NCI-H2107 treated with DMSO at 0.1 percent for 48 hours (cell line): Measurements from ENCODE around the gene DSCAM.

Source experiments
- DNase-seq: peaks from one replicate; lab custom pipeline; 2025; ENCODE audit not compliant: unreplicated experiment; lab: John Stamatoyannopoulos, UW

DSCAM gene

DNA sequence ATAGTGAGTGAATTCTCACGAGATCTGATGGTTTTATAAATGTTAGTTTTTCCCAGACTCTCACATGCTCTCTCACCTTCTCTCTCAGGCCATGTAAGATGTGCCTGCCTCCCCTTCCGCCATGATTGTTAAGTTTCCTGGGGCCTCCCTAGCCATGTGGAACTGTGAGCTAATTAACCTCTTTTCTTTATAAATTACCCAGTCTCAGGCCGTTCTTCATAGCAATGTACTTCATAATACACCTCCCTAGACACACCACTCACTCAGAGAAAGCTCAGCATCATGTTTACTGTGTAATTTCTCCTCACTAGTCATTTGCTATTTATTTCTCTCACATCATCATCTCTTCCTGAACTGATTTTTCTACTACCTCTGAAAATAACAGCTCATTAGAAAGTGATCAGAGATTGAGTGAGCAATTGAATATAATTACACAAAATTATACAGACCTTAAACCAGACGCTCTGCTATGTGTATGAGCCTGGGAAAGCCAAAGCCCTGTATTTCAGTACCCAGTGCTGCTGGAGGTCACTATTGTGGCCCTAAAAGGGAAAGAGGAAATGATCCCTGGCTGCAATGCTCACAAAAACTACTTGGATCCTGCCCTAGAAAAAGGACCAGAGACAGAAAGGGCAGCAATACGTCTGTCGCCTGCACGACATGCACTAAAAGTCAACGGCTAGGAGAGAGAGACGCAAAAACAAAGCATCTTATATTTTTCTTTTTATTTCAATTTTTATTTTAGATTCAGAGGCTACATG lies 284.5 kb downstream of the DSCAM start:
- no peak for DNase-seq

DNA sequence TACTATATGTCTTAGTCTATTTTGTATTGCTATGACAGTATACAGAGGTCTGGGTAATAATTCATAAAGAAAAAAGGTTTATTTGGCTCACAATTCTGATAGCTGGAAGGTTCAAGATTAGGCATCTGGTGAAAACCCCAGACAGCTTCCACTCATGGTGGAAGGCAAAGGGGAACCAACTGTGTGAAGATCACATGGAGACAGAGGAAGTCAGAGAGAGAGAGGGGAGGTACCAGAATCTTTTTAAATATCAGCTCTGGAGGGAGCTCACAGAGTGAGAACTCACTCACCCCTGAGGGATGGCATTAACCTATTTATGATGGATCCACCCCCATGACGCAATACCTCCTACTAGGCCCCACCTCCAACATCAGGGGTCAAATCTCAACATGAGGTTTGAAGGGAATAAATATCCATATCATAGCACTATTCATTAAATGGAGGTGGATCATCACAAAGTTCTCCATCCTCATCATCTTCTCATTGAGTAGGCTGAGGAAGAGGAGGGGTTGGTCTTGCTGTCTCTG lies 290.5 kb downstream of the DSCAM start:
- no peak for DNase-seq

DNA sequence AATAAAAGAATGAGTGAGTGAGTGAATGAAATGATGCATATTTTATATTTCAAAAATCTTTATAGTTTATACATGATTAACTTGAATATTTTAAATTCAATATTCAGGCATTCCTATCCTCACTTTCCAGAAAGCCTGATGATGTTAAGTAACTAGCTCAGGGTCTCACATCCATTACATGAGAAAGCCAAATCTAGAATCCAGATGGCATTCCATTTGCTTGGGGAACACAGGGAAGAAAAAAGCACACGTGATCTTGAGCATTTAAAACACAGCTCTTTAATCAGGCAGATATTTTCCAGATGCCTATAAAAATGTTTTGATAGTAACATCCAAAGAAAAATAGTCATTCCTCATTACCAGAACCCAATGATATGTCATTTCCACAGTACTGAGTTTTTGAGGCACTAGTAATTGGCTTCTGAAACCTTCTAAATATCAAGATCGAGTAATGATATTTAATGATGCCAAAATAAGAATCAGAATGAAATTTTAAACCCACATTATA lies 291.9 kb downstream of the DSCAM start:
- DNase-seq, result no peak

GRCh38 chr21:40553781-40554180 lies 293.2 kb downstream of the DSCAM start:
- DNase-seq, result no peak

- peak; percentile 91 for DNase-seq
These were observed 298.9 kb downstream of the DSCAM start for GRCh38 chr21:40547906-40548513.

GRCh38 chr21:40546647-40547046 lies 300.3 kb downstream of the DSCAM start:
- no peak for DNase-seq

- DNase-seq, result no peak
These were observed 306.7 kb downstream of the DSCAM start for GRCh38 chr21:40540216-40540615.

DNA sequence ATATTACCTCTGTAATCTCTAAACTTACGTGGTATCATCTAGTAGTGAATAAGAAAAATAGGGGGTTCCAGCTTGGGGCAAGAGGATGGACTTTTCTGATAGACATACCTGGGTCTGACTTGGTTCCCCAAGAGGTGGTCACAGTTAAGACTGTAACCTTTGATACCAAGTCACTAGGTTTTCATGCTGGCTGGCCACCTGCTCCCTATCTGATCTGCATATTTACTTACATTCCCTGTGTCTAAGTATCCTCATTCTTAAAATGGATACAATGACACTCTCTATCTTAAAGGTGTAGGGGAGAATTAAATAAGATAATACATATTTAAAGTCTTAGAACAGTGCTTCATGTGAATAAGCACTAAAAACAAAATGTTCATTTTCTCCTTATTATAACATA lies 312.1 kb downstream of the DSCAM start:
- DNase-seq, result no peak

- DNase-seq, result no peak
These were observed 315.4 kb downstream of the DSCAM start for GRCh38 chr21:40531431-40532110.

GRCh38 chr21:40531016-40531415 lies 315.9 kb downstream of the DSCAM start:
- DNase-seq, result no peak

- DNase-seq, result no peak
These were observed 329.3 kb downstream of the DSCAM start for GRCh38 chr21:40517646-40518045.

- DNase-seq, result no peak
These were observed 330.6 kb downstream of the DSCAM start for GRCh38 chr21:40516335-40516734.

DNA sequence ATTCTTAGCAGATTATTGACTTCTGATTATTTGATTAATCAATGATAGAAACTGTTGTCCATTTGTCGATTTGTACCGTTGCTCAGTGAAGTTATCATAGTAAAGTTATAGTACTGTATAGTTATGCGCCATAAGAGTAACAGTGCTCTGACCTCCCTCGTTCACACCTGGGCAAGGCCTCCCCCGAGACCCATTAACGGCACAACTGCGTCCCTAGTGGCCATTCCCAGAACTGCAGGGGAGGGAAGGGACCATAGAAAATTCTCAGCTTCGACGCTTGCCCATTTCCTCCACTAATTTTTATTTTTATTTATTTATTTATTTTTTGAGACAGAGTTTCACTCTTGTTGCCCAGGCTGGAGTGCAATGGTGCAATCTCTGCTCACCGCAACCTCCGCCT lies 334.4 kb downstream of the DSCAM start:
- DNase-seq, result no peak

DNA sequence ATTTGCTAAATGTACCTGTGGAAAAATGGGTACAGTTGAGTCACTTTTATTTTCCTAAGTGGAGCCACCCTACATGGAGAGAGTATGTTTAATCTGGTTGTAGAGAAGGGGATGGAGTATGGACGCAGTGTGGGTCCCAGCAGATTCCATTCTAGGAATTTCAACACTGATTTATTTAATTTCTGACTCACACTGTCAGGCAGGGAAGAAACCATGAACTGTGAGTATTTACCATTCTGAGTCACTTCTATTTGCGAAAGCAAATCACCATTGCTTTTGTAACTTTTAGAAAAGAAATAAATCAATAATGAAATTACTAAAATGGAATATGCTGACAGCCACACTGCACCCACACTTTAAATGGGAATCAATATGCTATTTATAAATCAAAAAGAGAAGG lies 339.0 kb downstream of the DSCAM start:
- no peak for DNase-seq

DNA sequence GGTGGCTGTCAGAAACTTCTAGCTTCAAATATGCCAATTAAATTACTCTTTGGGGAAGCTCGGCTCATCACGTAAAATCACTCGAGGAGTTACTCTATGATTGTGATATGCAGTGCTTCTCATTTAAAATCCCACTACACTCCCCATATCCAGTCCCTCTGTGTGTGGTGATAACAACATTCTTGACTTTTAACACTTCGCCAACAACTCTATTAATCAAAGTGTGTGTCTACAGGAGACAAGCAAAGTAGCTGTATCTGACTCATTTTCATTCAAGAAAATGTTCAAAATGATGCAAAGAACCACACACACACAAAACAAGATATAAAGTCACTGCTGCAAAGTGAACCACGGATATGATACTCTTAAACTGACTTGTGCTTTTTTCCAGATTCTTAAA lies 341.3 kb downstream of the DSCAM start:
- no peak for DNase-seq

DNA sequence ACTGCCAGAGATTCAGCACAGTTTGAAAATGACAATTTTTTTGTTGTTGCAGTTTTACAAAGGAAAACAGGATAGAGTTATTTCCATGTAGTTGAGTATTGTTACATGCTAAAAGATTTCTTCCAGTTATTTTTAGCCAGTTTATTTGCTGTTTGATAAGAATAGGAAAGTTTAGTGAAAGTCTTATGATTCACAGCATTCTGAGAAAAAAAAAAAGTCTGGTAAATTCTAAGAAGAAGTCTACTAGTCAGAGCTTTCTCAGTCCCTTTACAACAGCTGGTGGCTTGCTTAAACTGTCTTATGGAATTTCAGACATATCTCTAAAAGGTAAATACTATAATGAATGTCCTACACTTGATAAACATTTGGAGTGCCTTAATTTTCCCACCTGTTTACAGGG lies 341.7 kb downstream of the DSCAM start:
- no peak for DNase-seq

DNA sequence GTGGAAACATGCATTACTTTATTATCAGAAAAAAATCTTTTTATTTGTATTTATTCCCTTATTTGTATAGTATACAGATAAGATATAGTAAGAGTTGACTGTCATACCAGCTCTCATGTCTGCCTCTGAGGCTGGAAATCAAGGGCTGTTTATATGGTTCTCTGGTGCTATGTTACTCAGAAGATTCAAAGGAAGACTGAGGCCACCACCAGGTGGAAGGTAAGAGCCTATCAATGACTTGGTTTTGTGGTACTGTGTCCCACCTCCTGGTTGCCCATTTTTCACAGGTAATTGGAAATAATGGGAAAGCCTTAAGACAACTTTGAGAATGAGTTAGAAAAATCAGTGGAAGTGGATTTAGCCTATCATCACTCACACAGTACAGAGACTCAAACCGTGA lies 342.1 kb downstream of the DSCAM start:
- no peak for DNase-seq

DNA sequence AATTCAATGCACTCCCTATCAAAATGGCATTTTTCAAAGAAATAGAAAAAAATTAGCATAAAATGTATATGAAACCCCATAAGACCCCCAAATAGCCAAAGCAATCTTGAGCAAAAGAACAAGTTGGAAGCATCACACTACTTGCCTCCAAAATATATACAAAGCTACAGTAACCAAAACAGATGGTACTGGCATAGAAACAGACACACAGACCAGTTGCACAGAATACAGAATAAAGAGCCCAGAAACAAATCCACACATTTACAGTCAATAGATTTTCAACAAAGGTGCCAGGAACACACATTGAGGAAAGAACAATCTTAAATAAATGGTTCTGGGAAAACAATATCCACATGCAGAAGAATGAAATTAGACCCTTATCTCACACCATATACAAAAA lies 350.8 kb downstream of the DSCAM start:
- DNase-seq, result no peak

DNA sequence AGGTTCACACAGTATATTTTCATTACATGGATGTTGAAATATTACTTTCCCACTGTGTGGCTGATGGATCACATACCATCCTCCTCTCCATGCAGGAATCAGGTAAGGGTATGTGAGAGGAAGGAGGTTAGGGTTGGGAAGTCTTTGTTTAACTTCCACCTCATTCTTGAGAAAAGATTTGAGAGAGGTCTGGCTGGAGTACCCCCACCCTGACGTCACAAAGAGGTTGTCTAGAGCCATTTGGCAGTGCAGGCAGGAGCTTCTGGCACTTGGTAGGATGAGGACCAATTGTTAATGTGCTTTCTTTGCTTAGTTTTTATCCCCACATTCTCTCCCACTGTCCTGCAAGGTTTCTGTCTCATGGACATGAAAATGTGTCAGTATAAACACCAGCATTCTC lies 356.6 kb downstream of the DSCAM start:
- no peak for DNase-seq

- no peak for DNase-seq
These were observed 358.0 kb downstream of the DSCAM start for GRCh38 chr21:40489001-40489400.

- peak; percentile 41 for DNase-seq
These were observed 365.2 kb downstream of the DSCAM start for GRCh38 chr21:40481764-40482163.

- no peak for DNase-seq
These were observed 372.4 kb downstream of the DSCAM start for GRCh38 chr21:40474513-40474912.
